Stimulated activated CD8-positive, alpha-beta memory T cell treated with anti-CD3 and anti-CD28 coated beads, Interleukin-4, amount 100 ng/mL, for 4 hours (primary cell): ENCODE measurements around the gene FARS2.

Experiments used
- DNase-seq, 2 donors: peaks; one replicate each; pipeline ENCODE4 v3.0.0-alpha.2; 2020; ENCODE audit warnings: low read depth in 2 of 2, low spot score in 1 of 2

The FARS2 gene

DNA sequence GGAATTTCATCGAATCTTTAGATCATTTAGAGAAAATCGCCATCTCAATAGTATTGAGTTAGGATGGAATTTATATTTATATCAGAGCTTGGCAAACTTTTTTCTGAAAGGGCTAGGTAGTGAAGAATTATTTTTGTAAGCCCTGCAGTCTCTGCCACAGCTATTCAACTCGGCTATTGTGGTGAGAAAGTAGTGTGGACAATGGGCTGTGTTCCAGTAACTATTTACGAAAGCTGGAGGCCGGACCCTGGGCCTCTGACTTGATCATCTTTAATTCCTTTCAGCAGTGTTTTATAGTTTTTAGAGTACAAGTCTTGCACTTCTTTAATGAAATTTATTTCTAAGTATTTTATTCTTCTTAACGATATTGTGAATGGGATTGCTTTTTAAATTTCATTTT, 201.5 kb downstream of the FARS2 start:
- DNase-seq: no peak

DNA sequence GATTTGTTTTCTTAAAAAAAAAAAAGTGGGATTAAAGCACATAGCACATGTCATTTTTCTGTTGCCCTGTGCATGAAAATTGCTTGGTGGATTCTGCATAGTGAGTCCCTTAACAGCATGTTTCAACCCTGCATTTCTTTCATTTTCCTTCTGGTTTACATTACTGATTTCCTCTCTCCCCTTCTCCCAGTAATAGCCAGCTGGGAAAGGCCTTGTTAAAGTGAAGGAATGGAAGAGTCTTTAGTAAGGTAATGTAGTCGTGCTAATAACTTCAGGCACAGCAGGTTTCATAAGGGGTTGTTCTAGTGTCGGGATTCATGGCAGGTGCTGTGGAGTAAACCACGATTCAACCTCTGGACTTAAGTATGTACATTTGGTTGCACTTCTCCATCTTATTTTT, 202.4 kb downstream of the FARS2 start:
- no peak for DNase-seq

DNA sequence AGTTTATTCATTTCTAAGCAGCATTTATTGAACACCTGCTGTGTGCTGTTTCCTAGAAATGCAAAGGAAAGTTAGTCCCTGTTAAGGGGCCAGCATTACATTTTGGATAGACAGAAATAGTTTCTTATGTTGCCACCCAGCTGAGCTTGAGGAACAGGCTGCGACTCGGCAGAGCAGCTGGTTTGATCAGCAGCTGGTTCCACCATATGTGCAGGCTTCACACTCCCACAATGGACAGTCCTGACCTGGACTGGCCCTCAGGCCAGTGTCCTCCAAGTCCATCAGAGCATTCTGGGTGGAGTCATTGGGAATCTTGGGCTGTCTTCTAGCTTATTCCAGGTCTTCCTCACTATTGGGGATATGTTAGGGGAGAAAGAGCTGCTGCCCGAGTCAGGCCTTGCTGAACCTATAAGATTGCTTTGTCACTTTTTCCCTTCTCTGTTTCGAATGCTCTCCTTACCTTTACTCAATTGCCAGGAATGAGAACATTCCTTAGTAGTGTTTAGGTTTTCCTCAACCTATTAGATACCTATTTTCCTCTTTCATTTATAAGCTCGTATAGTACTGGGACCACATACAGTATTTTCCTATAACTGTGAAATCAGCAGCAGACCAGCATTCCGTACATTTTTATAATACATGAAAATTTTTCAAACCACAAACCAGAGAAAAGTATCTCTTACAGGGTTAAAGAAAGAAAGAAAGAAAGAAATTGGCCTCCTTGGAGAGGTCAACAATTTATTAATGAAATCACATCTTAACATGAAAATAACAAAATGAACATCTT, 203.0 kb downstream of the FARS2 start:
- DNase-seq: no peak

DNA sequence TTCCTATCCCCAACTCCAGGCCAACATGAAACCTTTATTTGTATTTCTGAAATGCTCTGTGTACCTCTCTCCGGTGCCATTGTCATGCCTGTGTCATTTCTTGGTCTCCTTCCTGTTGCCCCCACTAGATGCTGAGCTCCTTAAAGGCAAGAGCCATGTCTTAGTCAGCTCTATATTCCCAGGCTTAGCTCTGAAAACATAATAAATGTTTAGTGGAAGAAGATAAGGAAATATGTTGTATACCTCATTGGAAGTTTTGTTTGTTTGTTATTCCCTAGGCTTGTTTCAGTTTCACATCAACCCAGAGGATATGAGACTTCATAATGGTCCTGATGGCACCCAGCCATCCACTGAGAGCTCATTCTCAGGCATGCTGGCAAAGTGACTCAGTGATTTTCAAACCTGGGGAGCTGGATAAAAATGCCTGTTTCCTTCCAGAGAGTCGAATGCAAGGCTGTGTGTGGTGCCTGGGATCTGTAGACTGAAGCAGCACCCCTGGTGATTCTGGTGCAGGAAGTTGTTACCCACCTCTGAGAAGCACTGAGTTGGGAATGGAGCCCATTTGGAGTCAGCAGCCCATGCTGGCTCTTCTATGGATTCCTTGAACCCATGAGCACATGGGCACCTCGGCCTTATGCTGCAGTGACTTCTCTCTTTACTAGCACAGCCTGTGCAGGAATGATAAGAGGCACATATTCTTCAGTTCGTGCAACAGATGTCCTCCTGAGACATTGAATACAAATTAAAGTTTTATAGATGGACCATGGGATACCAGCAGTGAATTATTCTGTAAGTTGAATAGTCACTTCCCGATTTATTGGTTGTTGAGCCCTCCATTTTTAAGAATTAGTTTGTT, 205.2 kb downstream of the FARS2 start:
- DNase-seq: no peak

DNA sequence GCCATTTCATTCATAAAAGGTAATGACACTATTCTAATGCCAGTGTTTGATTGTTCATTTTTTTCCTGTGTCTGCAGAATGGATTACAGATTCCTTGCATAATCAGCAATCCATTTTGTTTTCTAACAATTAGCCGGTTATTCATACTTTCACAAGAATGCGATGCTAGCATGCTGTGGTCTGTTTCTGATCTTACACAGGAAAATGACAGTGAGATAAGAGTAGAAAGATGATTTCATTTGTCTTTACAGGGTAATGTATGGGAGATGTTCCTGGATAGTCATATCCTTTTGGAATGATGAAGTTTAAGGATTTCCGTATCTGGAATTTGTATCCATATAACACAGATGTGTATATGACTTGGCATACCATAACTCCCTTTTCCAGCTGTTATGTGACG, 207.3 kb downstream of the FARS2 start:
- DNase-seq: no peak

DNA sequence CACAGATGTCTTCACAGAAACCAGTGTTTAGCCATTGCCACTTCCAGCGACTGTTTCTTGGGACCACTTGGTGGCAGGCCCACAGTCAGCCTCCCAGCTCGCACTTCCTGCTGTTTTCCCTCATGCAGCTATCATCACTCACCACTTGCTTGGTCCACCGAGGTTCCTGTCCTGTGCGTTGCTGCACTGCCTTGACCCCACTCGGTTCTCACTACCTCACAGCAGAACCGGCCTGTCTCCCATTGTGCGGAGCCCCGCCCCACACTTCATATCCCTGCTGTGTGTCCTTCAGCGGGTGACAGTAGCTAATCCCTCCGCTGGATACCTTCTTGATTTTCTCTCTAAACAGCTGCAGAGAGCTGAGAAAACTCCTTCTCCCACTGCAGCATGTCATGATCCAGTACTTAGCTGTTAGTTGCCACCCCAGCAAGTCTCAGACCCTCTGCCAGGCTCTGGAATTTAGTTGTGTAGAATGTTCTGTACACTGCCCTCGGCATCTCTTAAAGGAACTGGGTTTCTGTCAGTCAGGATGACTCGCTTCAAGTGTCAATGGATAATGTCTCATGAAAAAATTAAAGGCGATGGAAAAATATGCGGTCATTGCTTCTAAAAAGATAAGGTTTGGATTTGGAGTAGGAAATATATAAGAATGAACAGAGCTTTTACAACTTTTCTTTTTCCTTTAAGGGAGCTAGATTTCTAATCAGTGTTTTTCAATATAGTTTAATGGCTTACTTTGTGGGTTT, 208.0 kb downstream of the FARS2 start:
- DNase-seq: no peak

DNA sequence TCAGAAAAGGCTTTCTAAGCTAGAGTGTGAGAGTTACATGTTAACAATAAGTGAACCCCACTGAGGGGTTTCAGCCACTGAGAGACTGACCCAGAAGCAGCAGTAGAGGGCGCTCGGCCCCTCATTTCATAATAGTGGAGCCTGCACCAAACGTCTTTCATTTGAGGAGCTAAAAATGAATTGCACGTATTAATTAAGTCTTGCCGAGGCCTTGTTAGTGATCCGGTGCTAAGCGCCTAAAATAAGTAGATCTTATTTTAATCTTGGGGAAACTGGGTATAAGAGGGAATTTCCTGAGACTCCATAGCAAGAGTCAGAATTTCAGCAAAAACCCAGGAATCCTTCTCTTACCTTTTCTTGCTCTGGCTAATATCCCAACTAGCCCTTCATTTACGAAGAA, 209.7 kb downstream of the FARS2 start:
- peak; percentile 12 to 29 for DNase-seq

DNA sequence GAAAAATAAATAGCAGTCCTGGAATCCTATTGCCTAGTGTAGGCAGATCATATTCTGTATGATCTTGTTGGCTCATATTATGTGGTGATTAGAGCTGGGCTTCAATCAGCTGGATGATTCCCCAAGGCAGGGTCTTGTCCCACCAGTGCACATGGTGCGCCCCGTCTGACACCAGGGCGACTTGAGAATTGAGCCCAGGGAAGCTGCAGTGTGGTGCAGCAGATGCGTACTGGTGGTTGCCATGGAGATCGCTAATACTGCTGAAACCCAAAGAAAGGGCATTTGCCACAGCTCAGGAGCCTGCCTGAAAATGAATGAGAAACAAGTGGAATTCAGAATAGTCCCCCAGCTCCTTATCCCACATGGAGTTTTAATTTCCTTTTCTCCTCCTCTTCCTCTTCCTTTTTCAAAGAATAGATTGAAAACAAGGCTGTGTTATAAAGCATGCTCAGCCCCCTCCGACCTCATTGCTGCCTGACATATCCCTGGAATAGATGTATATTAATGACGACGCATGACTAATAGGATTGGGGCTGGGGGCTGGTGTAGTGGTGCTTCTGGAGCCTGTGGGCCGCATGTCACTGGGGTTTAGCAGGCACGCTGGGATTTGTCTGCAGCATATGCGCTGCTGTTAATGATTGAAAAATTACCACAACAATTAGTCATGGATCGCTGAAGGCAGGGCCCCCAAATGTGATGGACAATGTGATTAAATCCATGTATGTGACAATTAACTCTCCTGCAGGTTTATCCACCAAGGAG, 210.5 kb downstream of the FARS2 start:
- DNase-seq: no peak

DNA sequence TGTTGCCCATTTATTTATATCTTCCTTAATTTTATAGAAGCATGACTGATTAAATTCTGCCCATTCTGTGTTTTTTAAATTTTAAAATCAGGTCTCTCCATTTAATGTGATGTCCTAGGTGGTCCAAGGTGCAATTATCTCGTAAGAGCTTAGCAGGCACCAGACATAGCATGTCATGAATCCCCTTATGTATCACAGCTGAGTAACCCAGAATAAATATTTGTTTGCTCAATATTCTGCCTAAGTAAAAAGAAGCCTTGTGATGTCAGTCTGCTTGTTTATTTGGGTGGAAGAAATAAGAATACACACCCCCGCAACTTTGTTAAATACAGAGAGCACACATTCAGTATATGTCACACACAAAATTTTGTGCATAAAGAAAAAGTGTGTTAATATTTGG, 211.3 kb downstream of the FARS2 start:
- no peak for DNase-seq

DNA sequence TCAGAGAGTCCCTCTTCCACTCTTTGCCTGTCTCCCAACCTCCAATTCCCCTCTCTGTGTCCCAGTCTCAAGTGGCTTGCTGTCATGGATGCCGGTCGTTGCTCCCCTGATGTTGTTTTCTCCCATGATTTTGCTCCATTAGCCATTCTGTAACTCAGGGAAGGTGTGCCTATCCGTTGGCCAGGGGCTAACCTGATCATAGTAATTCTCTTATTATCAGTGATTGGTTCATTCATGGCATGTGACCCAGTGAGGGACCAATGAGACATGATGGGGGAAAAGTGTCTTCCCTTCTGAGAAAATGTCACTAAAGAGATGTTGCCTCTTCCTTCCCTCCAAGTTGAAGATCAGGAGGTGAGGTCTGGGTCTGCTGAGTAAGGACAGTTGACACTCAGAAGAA, 214.5 kb downstream of the FARS2 start:
- DNase-seq: no peak

DNA sequence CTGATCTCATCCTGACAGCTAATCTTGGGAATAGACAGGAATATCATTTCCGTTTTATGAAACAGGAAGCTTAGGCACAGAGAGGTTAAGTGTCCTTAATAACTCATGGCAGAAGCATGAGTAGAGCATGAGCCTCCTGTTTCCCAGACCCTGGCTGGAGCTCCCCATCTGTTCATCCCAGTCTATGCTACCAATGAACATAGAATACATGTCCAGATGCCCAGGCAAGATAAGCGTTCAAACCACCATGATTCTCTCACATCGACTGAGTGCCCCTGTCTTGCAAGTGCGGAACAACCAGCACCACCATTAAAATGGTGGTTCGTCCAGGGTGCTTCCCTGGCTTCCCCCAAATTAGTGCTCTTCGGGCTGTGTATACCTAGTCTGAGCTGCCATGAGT, 217.1 kb downstream of the FARS2 start:
- no peak for DNase-seq

DNA sequence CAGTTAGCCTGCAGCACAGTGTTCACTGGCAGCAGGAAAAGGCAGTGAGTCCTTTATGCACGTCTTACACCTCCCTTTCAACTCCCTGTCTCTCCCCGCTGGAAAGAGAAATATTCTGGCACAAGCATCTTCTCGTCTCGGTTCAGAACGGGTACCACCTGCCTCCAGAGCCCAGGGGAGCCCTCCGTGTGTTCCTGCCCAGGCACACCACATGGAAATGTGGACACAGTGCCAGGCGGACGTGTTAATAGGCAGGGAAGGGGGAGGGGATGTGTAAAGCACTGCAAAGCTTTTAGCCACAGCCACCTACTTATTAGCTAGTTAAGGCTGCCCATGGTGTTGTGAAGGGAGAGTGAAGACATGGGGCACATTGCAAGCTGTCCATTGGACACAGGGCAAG, 219.7 kb downstream of the FARS2 start:
- DNase-seq: no peak

DNA sequence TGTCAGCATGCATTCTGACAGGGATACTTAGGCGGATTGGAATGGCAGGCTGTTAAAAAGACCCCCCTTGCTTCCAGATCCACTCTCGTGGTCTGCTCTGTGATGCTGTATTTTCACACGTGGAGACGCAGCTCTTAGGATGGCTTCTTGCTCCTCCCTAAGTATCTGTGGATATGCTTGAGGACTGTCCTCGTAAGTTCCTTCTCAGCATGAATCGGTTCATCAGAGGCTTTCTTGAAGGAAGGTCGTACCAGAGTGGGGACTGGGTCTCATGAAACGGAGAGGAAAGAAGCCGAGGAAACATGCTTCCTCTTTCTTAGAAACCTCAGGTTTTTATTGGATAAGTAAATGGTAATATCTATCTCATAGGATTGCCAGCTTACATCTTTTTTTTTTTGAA, 220.4 kb downstream of the FARS2 start:
- DNase-seq: no peak

DNA sequence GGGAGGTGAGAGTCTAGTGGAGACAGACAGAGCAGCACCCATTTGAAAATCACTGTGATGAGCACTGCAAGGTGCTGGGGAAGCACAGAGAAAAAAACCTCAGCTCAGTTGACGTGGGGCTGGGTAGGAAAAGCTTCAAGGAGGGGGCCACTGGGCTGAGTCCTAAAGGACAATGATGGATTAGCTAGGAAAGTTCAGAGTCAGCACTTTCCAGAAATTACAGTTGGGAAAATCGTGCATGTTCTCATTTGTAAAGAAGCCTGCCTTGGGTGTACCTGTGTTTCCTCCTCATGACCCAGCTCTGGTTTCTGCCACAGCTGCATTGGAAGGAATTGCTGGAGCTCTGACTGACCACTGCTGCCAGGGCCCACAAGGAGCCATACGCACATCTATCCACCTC, 221.3 kb downstream of the FARS2 start:
- DNase-seq: no peak

DNA sequence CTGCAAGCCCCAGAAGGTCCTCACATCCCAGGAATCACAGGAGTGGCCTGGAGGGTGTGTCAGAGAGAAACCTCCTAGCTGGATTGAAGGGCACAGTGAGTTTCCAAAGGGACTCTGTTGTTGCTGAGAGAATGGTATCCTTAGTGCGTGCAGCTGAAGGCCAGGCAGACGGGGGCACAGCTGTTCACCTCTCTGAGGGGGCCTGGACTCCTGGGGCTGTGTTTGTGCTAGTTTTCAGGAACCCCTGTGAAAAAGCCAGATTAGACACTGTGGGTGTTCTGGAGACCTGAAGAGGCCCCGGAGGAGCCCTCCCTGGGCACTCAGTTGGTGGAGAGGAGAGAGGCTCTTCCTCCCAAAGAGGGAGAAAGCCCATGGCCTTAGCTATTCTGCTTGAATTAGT, 223.4 kb downstream of the FARS2 start:
- no peak for DNase-seq

DNA sequence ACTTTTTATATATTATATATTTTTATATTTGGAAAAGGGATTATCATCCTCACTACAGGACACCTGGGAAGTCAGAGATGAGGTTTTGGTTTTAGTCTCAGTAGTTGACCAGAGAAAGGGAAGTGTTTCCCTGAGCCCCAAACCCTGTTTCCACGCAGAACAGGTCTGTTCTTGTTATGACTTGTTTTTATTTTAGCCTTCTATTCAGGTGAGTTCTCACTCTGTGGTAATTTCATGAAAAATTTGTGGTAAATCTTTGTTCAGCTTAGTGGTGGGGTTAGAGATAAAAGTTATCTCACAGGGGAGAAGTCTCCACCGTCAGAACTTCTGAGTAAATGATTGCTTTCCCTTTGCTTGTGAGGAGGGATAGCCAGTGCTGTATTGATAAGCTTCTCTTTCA, 224.9 kb downstream of the FARS2 start:
- DNase-seq: no peak

DNA sequence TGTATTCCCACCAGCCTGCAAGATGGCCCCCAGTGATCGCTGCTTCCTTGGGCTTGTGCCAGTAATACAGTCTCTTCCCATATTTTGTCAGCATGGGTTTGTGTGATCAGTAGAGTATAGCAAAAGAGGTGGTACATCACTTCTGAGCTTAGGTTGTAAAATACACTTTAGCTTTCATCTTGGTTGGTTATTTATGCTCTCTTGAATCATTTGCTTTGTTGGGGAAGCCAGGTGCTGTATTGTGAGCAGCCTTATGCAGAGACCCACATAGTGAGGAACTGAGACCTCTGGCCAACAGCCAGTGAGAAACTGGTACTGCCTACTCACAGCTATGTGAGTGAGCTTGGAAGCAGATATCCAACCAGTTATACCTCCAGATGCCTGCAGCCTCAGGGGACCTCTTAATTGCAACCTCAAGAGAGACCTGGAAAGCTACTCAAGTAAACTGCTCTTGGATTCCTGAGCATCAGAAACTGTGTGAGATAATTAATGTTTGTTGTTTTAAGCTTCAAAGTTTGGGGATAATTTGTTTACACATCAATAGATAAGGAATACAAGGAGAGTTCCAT, 229.3 kb downstream of the FARS2 start:
- no peak for DNase-seq

DNA sequence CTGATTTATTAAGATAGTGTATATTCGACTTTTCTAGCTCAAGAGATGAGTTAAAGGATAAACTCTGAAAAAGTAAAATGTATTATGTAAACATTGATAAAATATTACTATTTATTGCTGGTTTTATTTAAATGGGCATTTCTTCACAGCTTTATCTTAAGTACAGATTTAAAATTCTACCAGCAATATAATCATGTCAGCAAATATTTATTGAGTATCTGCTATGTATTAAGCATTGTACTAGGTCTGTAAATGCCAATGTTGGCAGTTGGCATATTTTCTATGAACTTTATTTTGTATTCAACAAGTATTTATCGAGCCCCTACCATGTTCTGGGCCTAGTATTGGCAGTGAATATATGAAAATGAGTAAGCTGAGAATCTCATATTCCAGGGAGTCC, 231.0 kb downstream of the FARS2 start:
- no peak for DNase-seq

DNA sequence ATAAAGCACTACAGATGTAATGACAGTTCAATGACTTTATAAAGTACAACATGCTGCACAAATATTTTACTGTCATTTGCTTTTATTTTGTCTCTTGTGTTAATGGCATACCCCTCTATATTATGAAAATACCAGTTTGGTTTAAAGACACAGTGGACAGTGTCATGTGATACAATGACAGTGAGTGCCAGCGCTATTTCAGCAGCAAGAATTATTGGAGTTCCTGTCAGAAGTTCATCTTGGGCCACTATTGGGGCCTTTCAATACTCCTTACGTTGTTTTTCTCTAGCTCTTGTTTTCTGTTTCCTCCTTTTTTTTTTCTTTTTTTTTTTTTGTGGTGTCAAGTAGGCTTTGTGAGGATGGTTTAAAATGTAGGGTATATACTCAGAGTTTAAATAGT, 232.5 kb downstream of the FARS2 start:
- no peak for DNase-seq

DNA sequence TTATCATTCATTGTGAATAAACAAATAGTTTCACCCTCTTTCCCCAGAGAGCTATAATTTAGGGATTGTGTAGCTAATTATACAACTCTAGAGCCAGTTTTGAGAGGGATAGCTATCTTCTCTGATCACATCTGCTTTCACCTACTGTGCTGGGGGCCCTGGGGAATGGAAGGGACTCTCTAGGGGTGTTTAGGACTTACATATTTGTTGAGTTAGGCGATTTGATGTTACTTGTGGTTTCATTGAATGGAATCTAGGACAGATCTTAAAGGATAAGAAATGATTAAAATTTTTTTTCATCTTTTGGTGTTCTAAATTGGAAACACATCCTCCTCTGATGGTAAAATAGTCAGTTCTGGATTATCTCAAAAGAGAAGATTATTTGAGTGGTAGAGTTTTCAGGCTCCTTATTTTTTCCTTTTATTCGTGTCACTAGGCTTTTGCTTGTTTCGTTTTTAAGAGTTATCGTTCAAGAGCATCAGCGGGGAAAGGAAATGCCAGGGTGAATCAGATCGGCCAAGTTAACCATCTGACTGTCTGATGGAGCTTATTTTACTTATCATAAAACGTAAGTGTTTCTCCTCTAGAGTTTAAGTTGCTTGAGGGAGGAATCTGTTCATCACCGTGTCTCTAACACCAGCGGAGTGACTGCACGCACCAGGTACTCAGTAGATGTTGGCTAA, 236.7 kb downstream of the FARS2 start:
- DNase-seq: no peak
